Kidney tubule cell (primary cell): ENCODE measurements around the gene S100A7A.

Source experiments
- DNase-seq: peaks from one replicate; pipeline ENCODE4 v3.0.0-alpha.2; 2018; ENCODE audit warnings: low spot score

Gene S100A7A

DNA sequence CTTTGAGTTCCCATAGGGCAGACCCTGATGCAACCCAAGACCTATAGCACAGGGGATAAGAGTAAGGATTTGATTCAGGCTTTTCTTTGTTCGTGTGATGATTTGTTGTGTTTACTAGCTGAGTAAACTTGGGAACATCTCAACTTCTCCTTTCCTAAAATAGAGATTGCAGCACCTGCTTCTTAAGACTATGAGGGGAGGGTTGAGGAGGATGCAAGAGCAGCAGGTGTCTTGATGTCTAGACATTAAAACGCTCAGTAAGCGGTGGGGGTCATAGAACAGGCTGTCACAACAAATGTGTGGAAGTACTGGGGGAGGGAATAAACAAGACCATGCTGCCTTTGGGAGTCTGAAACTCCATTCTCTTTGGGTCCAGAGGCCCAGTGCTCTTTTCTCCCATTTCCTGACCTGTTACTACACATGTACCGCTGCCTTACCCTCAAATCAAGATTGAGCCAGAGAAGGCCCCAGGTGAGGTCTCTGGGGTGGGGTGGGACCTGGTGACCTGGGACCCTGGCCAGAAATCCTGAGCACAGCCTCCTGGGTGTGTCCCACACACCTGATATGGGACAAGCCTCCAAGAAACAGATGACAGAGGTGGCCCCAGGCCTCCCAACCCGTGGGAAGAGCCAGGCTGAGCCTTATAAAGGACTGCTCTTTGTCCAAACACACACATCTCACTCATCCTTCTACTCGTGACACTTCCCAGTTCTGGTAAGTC is at the start of gene S100A7A:
TSS of gene S100A7A (plus strand) at position 671 of the 721 bp plus-strand sequence. CDS start 1,563 bp downstream, outside the sequence.
- DNase-seq, result no peak

DNA sequence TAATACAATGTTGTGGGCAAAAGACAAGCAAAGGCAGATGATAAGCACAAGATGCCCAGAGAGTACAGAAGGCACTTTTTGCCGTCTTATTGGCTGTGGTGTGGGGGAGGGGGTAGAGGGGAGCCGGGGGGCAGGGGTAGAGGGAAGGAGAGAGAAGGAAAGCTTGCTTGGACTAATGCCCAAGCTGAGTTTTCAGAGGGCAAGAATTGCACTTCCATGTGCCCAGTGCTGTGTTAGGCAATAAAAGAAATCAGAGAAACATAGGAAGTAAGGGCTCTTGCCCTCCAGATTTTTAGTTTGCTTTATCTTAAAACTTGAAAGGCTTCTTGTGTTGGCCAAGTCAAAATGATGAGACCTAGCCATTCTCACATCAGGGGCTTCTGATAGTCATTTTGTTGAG is 49.2 kb upstream of the S100A7A start:
- no peak for DNase-seq

DNA sequence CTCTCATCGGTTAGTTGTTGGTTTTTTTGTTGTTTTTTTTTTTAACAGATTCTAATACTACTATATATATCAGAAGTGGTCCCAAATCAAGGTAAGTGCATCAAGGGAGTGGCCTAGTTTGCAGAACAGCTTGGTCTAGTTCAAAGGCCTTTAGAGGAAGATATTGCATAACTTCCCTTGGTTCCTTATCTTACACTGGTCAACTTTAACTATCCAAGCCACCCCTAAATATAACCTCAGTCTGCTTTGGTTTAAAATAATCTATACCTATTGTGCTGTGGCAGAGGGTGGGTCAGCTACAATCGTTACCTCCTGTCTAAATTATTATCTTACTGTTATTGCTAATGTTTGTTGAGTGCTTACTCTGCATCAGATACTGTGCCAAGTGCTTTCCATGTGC is 47.8 kb upstream of the S100A7A start:
- DNase-seq, result no peak

DNA sequence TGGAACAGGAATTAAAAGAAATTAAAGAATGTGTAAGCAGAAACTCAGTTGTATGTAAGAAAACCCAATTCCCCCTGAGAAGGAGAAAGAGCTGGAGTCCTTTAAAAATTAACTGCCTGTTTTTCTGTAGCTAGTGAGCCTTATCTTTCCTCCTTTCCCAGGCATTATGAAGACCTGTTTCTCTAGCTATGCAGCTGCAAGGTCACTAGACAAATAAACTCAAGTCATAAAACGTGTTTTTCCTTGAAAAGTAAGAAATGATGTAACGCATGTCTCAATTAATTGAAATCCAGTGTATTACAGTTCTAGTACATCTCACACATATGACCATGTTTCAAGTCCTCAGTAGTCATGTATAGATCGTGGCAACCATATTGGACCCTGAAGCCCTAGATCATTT is 46.2 kb upstream of the S100A7A start:
- no peak for DNase-seq

DNA sequence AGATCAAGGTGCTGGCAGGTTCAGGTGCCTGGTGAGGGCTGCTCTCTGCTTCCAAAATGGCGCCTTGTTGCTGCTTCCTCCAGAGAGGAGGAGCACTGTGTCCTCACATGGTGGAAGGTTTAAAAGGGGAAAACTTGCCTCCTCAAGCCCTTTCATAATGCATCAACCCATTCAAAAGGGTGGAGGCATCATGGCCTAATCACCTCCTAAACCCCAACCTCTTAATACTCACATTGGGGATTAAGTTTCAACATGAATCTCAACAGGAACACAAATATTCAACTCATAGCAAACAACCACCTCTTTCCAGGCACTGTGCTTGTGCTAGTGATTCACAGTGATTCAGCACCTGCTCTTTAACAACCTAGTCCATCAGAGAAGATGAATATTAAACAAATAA is 45.1 kb upstream of the S100A7A start:
- DNase-seq, result no peak

GRCh38 chr1:153372571-153372970 is 43.7 kb upstream of the S100A7A start:
- no peak for DNase-seq

- no peak for DNase-seq
Measured at GRCh38 chr1:153374071-153374470, 42.2 kb upstream of the S100A7A start.

GRCh38 chr1:153375511-153375910 is 40.8 kb upstream of the S100A7A start, which contains the start of gene S100A12:
Gene S100A12, minus strand, starts transcription at chr1:153375621. Its CDS starts 1,029 bp downstream, at chr1:153374592.
- peak; percentile 88 for DNase-seq

- DNase-seq, result no peak
Measured at GRCh38 chr1:153379591-153379990, 36.7 kb upstream of the S100A7A start.

GRCh38 chr1:153380711-153381110 is 35.6 kb upstream of the S100A7A start:
- DNase-seq, result no peak

GRCh38 chr1:153384958-153385580 is 31.3 kb upstream of the S100A7A start:
- DNase-seq, result peak; percentile 19

DNA sequence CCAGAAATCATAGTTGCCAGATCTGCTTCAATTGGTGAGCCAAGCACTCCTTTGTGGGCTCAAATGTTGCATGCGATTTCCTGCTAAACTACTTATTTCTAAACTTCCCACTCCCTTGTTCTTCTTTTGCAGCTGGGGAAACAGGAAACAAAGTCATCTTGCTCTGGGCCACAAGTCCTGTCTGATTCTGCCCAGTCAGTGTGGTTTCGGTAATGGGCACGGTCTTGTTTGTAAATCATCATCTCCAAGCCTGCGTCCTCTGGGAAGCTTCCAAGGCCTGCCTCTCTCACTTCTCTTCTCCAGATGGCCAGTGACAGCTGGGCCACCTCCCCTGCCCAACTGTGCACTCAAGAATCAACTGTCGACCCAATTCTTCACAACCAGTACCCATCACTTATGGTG is 29.8 kb upstream of the S100A7A start:
- DNase-seq, result no peak

DNA sequence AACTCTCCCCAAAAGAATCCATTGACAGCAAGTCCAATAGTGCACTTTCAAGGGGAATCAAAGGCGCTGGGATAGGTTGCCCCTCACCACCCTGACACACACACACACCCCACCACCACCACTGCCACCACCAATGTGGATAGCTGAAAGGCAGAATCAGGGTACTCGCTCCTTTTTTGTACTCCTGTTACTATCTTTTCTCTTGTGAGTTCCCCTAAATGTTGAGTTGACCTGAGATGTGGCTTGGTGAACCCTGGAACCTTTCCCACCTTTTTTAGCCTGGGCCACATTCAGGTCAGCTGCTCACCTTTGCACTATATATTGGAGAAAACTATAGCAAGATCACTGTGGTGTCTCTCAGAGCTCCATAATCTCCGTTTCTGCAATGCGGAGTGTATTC is 29.3 kb upstream of the S100A7A start:
- no peak for DNase-seq

GRCh38 chr1:153387785-153388184 is 28.5 kb upstream of the S100A7A start:
- DNase-seq, result no peak

GRCh38 chr1:153389401-153389800 is 26.9 kb upstream of the S100A7A start:
- DNase-seq, result no peak

- DNase-seq, result no peak
Measured at GRCh38 chr1:153389973-153390879, 26.1 kb upstream of the S100A7A start.

DNA sequence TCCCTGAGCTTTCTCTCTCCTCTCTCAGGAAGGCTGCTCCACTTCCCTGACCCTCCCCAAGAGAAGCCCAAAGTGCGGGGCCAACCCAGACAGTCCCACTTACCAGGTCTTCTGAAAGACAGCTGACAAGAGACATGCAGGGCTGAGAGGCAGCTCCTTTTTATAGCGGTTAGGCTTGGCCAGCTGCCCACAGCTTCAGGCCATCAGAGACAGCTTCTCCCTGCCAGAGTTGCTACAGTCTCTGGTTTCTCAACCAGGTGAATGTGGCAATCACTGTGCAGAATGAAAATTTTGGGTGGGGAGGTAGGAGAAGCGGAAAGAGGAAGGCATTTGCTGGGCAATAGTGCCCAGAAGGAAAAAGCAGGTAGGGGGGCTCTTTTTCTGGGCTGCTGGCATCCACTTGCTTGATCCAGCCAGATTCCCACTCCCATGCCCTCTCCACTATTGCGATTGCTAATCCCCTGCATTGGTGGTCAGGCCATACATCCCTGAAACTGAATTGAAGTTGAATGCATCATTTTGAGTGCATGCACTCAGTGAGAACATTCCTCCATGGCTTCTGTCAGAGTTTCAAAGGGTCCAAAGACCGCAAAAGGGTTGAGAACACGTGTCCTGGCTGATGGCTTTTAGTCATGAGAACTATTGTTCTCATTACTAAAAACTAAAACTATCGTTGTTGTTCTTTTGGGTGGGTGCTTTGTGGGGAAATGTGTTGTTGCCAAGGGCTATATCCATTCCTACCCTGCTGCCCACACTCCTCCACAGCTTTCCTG is 25.2 kb upstream of the S100A7A start, which contains the start of gene S100A8:
TSS of gene S100A8 (minus strand) at position 136 of the 773 bp plus-strand sequence. CDS start 538 bp downstream, outside the sequence.
- DNase-seq, result no peak

DNA sequence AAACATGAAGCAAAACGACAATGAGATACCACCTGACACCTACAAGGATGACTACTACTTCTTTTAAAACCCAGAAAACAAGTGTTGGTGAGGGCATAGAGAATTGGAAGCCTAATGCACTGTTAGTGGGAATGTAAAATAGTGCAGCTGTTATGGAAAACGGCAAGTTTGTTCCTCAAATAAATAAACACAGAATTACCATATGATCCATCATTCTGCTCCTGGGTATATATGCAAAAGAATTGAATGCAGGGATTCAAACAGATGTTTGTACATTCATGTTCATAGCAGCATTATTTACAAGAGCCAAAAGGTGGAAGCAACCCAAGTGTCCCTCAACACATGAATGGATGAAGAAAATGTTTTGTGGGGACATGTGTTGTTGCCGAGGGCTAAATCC is 24.1 kb upstream of the S100A7A start:
- no peak for DNase-seq

DNA sequence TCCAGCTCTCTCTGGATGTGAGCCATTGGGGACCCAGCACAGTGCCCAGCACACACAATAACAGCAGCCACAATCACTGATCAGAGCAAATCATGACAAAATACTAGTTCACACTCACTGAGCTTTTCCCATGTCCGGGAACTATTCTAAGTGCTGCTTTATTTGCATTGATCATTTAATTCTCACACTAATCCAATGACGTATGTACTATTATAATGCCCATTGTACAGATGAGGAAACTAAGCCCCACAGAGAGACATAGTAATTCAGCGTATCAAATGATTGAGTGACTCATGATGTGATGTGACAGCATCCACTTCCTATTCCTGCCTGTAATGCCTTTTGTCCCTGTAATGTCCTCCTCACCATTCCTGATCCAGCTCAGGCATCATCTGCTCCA is 23.5 kb upstream of the S100A7A start:
- DNase-seq, result no peak

DNA sequence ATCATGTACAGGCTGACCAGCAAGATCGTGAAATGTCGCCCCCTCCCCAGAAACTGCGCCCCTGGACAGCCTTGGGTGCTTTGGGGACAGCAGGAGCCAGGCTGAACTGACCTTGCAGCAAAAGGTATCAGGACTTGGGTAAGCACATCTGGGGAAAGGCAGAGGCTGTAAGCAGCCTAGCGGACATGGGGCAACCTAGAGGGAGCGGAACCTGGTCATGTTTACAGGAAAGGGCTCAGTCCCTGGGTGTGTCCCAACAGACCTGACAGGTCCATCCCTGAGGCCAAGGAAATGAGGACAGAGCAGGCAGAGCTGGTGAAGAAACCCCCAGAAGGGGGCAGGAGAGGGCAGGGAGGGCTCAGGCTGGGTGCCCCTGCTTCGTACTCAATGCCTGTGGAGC is 22.4 kb upstream of the S100A7A start:
- no peak for DNase-seq

GRCh38 chr1:153394391-153394790 is 21.9 kb upstream of the S100A7A start:
- no peak for DNase-seq
